HG02610 (cell line): ENCODE measurements around the gene TLCD3A.
"Not testable (repeated sequence)": the region's sequence is repeated elsewhere in the genome, so short reads cannot be mapped to it uniquely, and the experiment has no call there.

Experiments used
- ATAC-seq: cut with Tn5 transposase; IDR thresholded peaks from one replicate; pipeline ENCODE4 v1.9.1; 2021; ENCODE audit warnings: mild to moderate bottlenecking, moderate library complexity; ENCODE audit not compliant: unreplicated experiment

Gene TLCD3A

GRCh38 chr17:746783-747629, 14.6 kb downstream of the TLCD3A start:
- no peak for ATAC-seq

GRCh38 chr17:748604-749003, 16.2 kb downstream of the TLCD3A start:
- not testable (repeated sequence) for ATAC-seq

GRCh38 chr17:749359-749758, 17.0 kb downstream of the TLCD3A start:
- ATAC-seq, result not testable (repeated sequence)

- ATAC-seq, result no peak
Observed at GRCh38 chr17:750431-751037, 18.1 kb downstream of the TLCD3A start.

- ATAC-seq, result peak; percentile 27
Observed at GRCh38 chr17:751269-752001, 19.0 kb downstream of the TLCD3A start.

- ATAC-seq, result peak; percentile 80
Observed at GRCh38 chr17:752002-752619, 19.7 kb downstream of the TLCD3A start, which contains the start of gene GEMIN4. Gene GEMIN4, minus strand, starts transcription at chr17:752264. Its CDS starts 122 bp downstream, at chr17:752142.

GRCh38 chr17:752620-753219, 20.3 kb downstream of the TLCD3A start:
- no peak for ATAC-seq

- no peak for ATAC-seq
Observed at GRCh38 chr17:753418-753817, 21.0 kb downstream of the TLCD3A start.

GRCh38 chr17:755319-755961, 23.0 kb downstream of the TLCD3A start:
- not testable (repeated sequence) for ATAC-seq

GRCh38 chr17:756010-756567, 23.7 kb downstream of the TLCD3A start:
- not testable (repeated sequence) for ATAC-seq

GRCh38 chr17:759964-760363, 27.6 kb downstream of the TLCD3A start:
- no peak for ATAC-seq

- no peak for ATAC-seq
Observed at GRCh38 chr17:760371-760770, 28.0 kb downstream of the TLCD3A start.

GRCh38 chr17:767076-767475, 34.7 kb downstream of the TLCD3A start:
- ATAC-seq, result no peak

- ATAC-seq, result no peak
Observed at GRCh38 chr17:773016-773415, 40.6 kb downstream of the TLCD3A start.

GRCh38 chr17:773467-774312, 41.3 kb downstream of the TLCD3A start:
- ATAC-seq, result no peak

- no peak for ATAC-seq
Observed at GRCh38 chr17:774313-774584, 41.9 kb downstream of the TLCD3A start.

GRCh38 chr17:778096-778495, 45.7 kb downstream of the TLCD3A start:
- no peak for ATAC-seq

- ATAC-seq, result peak; percentile 91
Observed at GRCh38 chr17:781805-782731, 49.7 kb downstream of the TLCD3A start, which contains the start of the genes GLOD4 and MRM3. Gene GLOD4, minus strand, starts transcription at chr17:782280. Its CDS starts 25 bp downstream, at chr17:782255. Gene MRM3, plus strand, starts transcription at chr17:782353. Its CDS starts 26 bp downstream, at chr17:782379.
